ENCODE data around the gene CELSR2. TPM values are rescaled to one million over a fixed set of nuclear protein-coding genes. Genes with fewer than 3 reads are reported as not detected.

The CELSR2 gene
- polyA plus RNA-seq, 3 donors: 0.03 to 0.97 (median 0.04) TPM

- H3K36me3 ChIP-seq (replicated peaks in 1 of 2; ENCODE audit: control insufficient read depth in 1 of 2, insufficient read depth in 2 of 2, low read length in 2 of 2): no peaks in the 10 kb centered on the region
- no peak overlapping the region for H3K4me2 ChIP-seq (replicated peaks; ENCODE audit: extremely low read depth, low read length, poor library complexity, severe bottlenecking)
- H4K20me1 ChIP-seq (ENCODE audit: insufficient read depth, low read length): no peaks in the 10 kb centered on the region
- Mint-ChIP-seq H3K27me3 (ENCODE audit: low read depth in 3 of 3) (peaks cover 18 to 38% (median 18%) of the 10 kb centered on the region in 3 donors), H3K9me3 (peaks cover 0 to 11% (median 0%) of the 10 kb centered on the region in 7 donors), H3K4me3 (no peak overlapping the region), H3K4me1 (peaks cover 1% of the 10 kb centered on the region), H3K27ac (peak overlapping the region in 1 of 7 donors; percentile 72), H3K36me3 (no peaks in the 10 kb centered on the region)
- H2AFZ ChIP-seq (ENCODE audit: insufficient read depth, low read depth, low read length, poor library complexity, severe bottlenecking): no peak overlapping the region
- H3K4me1 ChIP-seq (ENCODE audit: control insufficient read depth in 1 of 2, insufficient read depth in 2 of 2, low read length in 2 of 2): peaks cover 2 to 3% of the 10 kb centered on the region in 2 donors
- 90% methylated on average over 14 of the region's 15 CpGs for WGBS (ENCODE audit: insufficient coverage)
- H3K79me2 ChIP-seq (ENCODE audit: insufficient read depth, low read length): no peaks in the 10 kb centered on the region
- peaks cover 2 to 20% of the 10 kb centered on the region in 2 donors for H3K27me3 ChIP-seq (ENCODE audit: control insufficient read depth in 2 of 2, insufficient read depth in 2 of 2, low read length in 2 of 2)
- TF ChIP-seq, protein P1, sequence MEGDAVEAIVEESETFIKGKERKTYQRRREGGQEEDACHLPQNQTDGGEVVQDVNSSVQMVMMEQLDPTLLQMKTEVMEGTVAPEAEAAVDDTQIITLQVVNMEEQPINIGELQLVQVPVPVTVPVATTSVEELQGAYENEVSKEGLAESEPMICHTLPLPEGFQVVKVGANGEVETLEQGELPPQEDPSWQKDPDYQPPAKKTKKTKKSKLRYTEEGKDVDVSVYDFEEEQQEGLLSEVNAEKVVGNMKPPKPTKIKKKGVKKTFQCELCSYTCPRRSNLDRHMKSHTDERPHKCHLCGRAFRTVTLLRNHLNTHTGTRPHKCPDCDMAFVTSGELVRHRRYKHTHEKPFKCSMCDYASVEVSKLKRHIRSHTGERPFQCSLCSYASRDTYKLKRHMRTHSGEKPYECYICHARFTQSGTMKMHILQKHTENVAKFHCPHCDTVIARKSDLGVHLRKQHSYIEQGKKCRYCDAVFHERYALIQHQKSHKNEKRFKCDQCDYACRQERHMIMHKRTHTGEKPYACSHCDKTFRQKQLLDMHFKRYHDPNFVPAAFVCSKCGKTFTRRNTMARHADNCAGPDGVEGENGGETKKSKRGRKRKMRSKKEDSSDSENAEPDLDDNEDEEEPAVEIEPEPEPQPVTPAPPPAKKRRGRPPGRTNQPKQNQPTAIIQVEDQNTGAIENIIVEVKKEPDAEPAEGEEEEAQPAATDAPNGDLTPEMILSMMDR (IDR thresholded peaks at IDR 0.05): no peak
- intact Hi-C loops (cut with micrococcal nuclease): no loop called here
- H3K9ac ChIP-seq (ENCODE audit: insufficient read depth, low read length, poor library complexity, severe bottlenecking): no peak overlapping the region
- H3K4me3 ChIP-seq (replicated peaks in 1 of 3; ENCODE audit: low read depth in 2 of 3, low read length in 3 of 3): no peak overlapping the region
- no peaks in the 10 kb centered on the region for H3K9me3 ChIP-seq (replicated peaks in 1 of 2; ENCODE audit: control insufficient read depth in 1 of 2, insufficient read depth in 1 of 2, low read length in 2 of 2)
- no peak for DNase-seq
- no peak overlapping the region for H3K27ac ChIP-seq (ENCODE audit: low read depth in 1 of 2, low read length in 2 of 2)
Observed at GRCh38 chr1:109255097-109255651, 5.8 kb downstream of the CELSR2 start.

GRCh38 chr1:109255678-109256077 is 6.3 kb downstream of the CELSR2 start:
- Mint-ChIP-seq H3K27me3 (ENCODE audit: low read depth in 3 of 3) (peaks cover 13 to 33% (median 13%) of the 10 kb centered on the region in 3 donors), H3K4me3 (no peak overlapping the region), H3K36me3 (no peaks in the 10 kb centered on the region), H3K27ac (no peak overlapping the region), H3K4me1 (peaks cover 1% of the 10 kb centered on the region), H3K9me3 (peaks cover 0 to 11% (median 0%) of the 10 kb centered on the region in 7 donors)
- no peak for DNase-seq
- WGBS (ENCODE audit: insufficient coverage): no CpG with 5 or more reads among the region's 5 CpGs
- TF ChIP-seq, protein P1 (IDR thresholded peaks at IDR 0.05): no peak
- H3K4me3 ChIP-seq (replicated peaks in 1 of 3; ENCODE audit: low read depth in 2 of 3, low read length in 3 of 3): no peak overlapping the region
- H3K4me1 ChIP-seq (ENCODE audit: control insufficient read depth in 1 of 2, insufficient read depth in 2 of 2, low read length in 2 of 2): no peaks in the 10 kb centered on the region
- H3K9ac ChIP-seq (ENCODE audit: insufficient read depth, low read length, poor library complexity, severe bottlenecking): no peak overlapping the region
- H3K27me3 ChIP-seq (ENCODE audit: control insufficient read depth in 2 of 2, insufficient read depth in 2 of 2, low read length in 2 of 2): peaks cover 0 to 15% of the 10 kb centered on the region in 2 donors
- H3K9me3 ChIP-seq (replicated peaks in 1 of 2; ENCODE audit: control insufficient read depth in 1 of 2, insufficient read depth in 1 of 2, low read length in 2 of 2): no peaks in the 10 kb centered on the region
- intact Hi-C loops (cut with micrococcal nuclease): no loop called here
- no peak overlapping the region for H3K4me2 ChIP-seq (replicated peaks; ENCODE audit: extremely low read depth, low read length, poor library complexity, severe bottlenecking)
- no peaks in the 10 kb centered on the region for H3K36me3 ChIP-seq (replicated peaks in 1 of 2; ENCODE audit: control insufficient read depth in 1 of 2, insufficient read depth in 2 of 2, low read length in 2 of 2)
- no peaks in the 10 kb centered on the region for H3K79me2 ChIP-seq (ENCODE audit: insufficient read depth, low read length)
- H4K20me1 ChIP-seq (ENCODE audit: insufficient read depth, low read length): no peaks in the 10 kb centered on the region
- no peak overlapping the region for H2AFZ ChIP-seq (ENCODE audit: insufficient read depth, low read depth, low read length, poor library complexity, severe bottlenecking)
- no peak overlapping the region for H3K27ac ChIP-seq (ENCODE audit: low read depth in 1 of 2, low read length in 2 of 2)

Measured in CD14-positive monocyte (primary cell).